OCI-LY3 (cell line): ENCODE data around the gene QSOX2.

Experiments used
- H2AFZ ChIP-seq: fragments of 200-600, 300-600 bp; shearing (Covaris generic); 2 replicates; pipeline ENCODE4 v1.6.0; 2014; ENCODE audit warnings: antibody characterized with exemption, low read depth, low read length
- H3K27ac ChIP-seq: fragments of 200-600, 300-600 bp; sonication (generic); 2 replicates; pipeline ENCODE4 v1.5.1; 2014; ENCODE audit warnings: mild to moderate bottlenecking, low read length, moderate library complexity, mixed read lengths
- H3K27me3 ChIP-seq: fragments of 200-600, 300-600 bp; sonication (generic); 2 replicates; pipeline ENCODE4 v1.6.1; 2014; ENCODE audit warnings: low read depth, low read length, mixed read lengths
- H3K36me3 ChIP-seq: fragments of 200-600, 300-600 bp; sonication (generic); replicated peaks from 2 replicates; pipeline ENCODE3; 2014; ENCODE audit warnings: low read depth, low read length, mixed read lengths
- H3K4me1 ChIP-seq: fragments of 300-600, 200-600 bp; sonication (generic); 2 replicates; pipeline ENCODE4 v1.6.1; 2014; ENCODE audit warnings: low read length, mixed read lengths
- H3K4me2 ChIP-seq: fragments of 200-600, 300-600 bp; sonication (generic); 2 replicates; pipeline ENCODE4 v1.6.1; 2014; ENCODE audit warnings: low read length, mixed read lengths
- H3K4me3 ChIP-seq: fragments of 300-600, 200-600 bp; sonication (generic); 2 replicates; pipeline ENCODE4 v1.5.1; 2014; ENCODE audit warnings: antibody characterized with exemption, mild to moderate bottlenecking, low read length, moderate library complexity
- H3K79me2 ChIP-seq: fragments of 300-600, 200-600 bp; shearing (Covaris generic); 2 replicates; pipeline ENCODE4 v1.6.1; 2014; ENCODE audit warnings: mild to moderate bottlenecking, low read length, mixed read lengths
- H3K9ac ChIP-seq: fragments of 300-600, 200-600 bp; shearing (Covaris generic); 2 replicates; pipeline ENCODE4 v1.6.0; 2014; ENCODE audit warnings: mild to moderate bottlenecking, low read length, moderate library complexity
- H3K9me3 ChIP-seq: fragments of 200-600, 300-600 bp; shearing (Covaris generic); 2 replicates; pipeline ENCODE4 v1.6.1; 2014; ENCODE audit warnings: low read length, mixed read lengths; ENCODE audit not compliant: insufficient read depth
- H4K20me1 ChIP-seq: fragments of 200-600, 300-600 bp; sonication (generic); 2 replicates; pipeline ENCODE4 v1.6.1; 2016; ENCODE audit warnings: low read length, mixed read lengths; ENCODE audit not compliant: insufficient read depth
- EZH2phosphoT487 ChIP-seq: fragments of 200-600 bp; shearing (Covaris generic); IDR thresholded peaks from 2 replicates; pipeline ENCODE4 v1.6.1; 2018; ENCODE audit warnings: antibody characterized with exemption, mixed run types, low read depth
- TF ChIP-seq, protein P1 (sequence below): fragments of 200-600, 300-600 bp; sonication (generic); IDR thresholded peaks from 2 replicates; pipeline ENCODE4 v1.5.1; 2014; ENCODE audit warnings: antibody characterized with exemption, low read length, low read depth

Gene QSOX2

GRCh38 chr9:136233411-136233810 lies 12.2 kb downstream of the QSOX2 start:
- Histone ChIP-seq H3K27ac (no peak overlapping the region), H3K79me2 (peaks cover 82% of the 10 kb centered on the region), H3K4me3 (no peak overlapping the region), H3K4me2 (no peak overlapping the region), H4K20me1 (peaks cover 45% of the 10 kb centered on the region), H3K36me3 (peaks cover 3% of the 10 kb centered on the region), H3K9ac (no peak overlapping the region), H3K4me1 (no peaks in the 10 kb centered on the region), H3K9me3 (no peaks in the 10 kb centered on the region), H3K27me3 (no peaks in the 10 kb centered on the region), H2AFZ (no peak overlapping the region)
- TF ChIP-seq, protein P1, sequence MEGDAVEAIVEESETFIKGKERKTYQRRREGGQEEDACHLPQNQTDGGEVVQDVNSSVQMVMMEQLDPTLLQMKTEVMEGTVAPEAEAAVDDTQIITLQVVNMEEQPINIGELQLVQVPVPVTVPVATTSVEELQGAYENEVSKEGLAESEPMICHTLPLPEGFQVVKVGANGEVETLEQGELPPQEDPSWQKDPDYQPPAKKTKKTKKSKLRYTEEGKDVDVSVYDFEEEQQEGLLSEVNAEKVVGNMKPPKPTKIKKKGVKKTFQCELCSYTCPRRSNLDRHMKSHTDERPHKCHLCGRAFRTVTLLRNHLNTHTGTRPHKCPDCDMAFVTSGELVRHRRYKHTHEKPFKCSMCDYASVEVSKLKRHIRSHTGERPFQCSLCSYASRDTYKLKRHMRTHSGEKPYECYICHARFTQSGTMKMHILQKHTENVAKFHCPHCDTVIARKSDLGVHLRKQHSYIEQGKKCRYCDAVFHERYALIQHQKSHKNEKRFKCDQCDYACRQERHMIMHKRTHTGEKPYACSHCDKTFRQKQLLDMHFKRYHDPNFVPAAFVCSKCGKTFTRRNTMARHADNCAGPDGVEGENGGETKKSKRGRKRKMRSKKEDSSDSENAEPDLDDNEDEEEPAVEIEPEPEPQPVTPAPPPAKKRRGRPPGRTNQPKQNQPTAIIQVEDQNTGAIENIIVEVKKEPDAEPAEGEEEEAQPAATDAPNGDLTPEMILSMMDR: no peak
- TF ChIP-seq EZH2phosphoT487: no peak

- no peaks in the 10 kb centered on the region for H3K4me1 ChIP-seq
- peaks cover 3% of the 10 kb centered on the region for H3K36me3 ChIP-seq
- no peak overlapping the region for H3K4me2 ChIP-seq
- TF ChIP-seq, protein P1: no peak
- no peak for TF ChIP-seq EZH2phosphoT487
- peaks cover 43% of the 10 kb centered on the region for H4K20me1 ChIP-seq
- no peak overlapping the region for H2AFZ ChIP-seq
- H3K79me2 ChIP-seq: peaks cover 82% of the 10 kb centered on the region
- H3K27me3 ChIP-seq: no peaks in the 10 kb centered on the region
- H3K9ac ChIP-seq: no peak overlapping the region
- H3K9me3 ChIP-seq: no peaks in the 10 kb centered on the region
- no peak overlapping the region for H3K4me3 ChIP-seq
- H3K27ac ChIP-seq: no peak overlapping the region
Observed at GRCh38 chr9:136232969-136233368, 12.6 kb downstream of the QSOX2 start.

- Histone ChIP-seq H3K9me3 (no peaks in the 10 kb centered on the region), H3K79me2 (peaks cover 82% of the 10 kb centered on the region), H4K20me1 (peaks cover 41% of the 10 kb centered on the region), H2AFZ (no peak overlapping the region), H3K27me3 (no peaks in the 10 kb centered on the region), H3K27ac (no peak overlapping the region), H3K4me1 (no peaks in the 10 kb centered on the region), H3K9ac (no peak overlapping the region), H3K4me3 (no peak overlapping the region), H3K36me3 (no peaks in the 10 kb centered on the region), H3K4me2 (no peak overlapping the region)
- TF ChIP-seq EZH2phosphoT487: no peak
- TF ChIP-seq, protein P1: no peak
Observed at GRCh38 chr9:136231478-136232297, 13.9 kb downstream of the QSOX2 start.

- Histone ChIP-seq H3K79me2 (peaks cover 85% of the 10 kb centered on the region), H3K4me1 (peaks cover 6% of the 10 kb centered on the region), H3K9ac (no peak overlapping the region), H3K4me2 (no peak overlapping the region), H2AFZ (no peak overlapping the region), H3K27me3 (no peaks in the 10 kb centered on the region), H3K9me3 (no peaks in the 10 kb centered on the region), H3K4me3 (no peak overlapping the region), H4K20me1 (peaks cover 46% of the 10 kb centered on the region), H3K27ac (no peak overlapping the region), H3K36me3 (no peaks in the 10 kb centered on the region)
- TF ChIP-seq, protein P1: no peak
- TF ChIP-seq EZH2phosphoT487: no peak
Observed at GRCh38 chr9:136230773-136231172, 14.8 kb downstream of the QSOX2 start.
